Esophagus muscularis mucosa (tissue), 4 donors: ENCODE data around the gene PCSK6. TPM values are rescaled to one million over a fixed set of nuclear protein-coding genes. Genes with fewer than 3 reads are reported as not detected.

ENCODE experiments used
- DNase-seq: peaks from one replicate; pipeline ENCODE4 v3.0.0-alpha.2; 2017; ENCODE audit errors: extremely low spot score
- H3K27ac ChIP-seq, 4 donors: fragments of 200-600 bp; sonication (generic); replicated peaks in 1 of 4; 1 replicate in 3 of 4; 2 replicates in 1 of 4; pipeline ENCODE4 v1.5.1; 2016 to 2019; ENCODE audit warnings: mild to moderate bottlenecking in 1 of 4
- H3K27me3 ChIP-seq, 4 donors: fragments of 200-600 bp; sonication (generic); one replicate each; pipeline versions ENCODE4 v1.5.1 to v1.6.0; 2016 to 2019
- H3K36me3 ChIP-seq, 4 donors: fragments of 200-600 bp; sonication (generic); one replicate each; pipeline ENCODE4 v1.5.1; 2016 to 2019
- H3K4me1 ChIP-seq, 4 donors: fragments of 200-600 bp; sonication (generic); one replicate each; pipeline ENCODE4 v1.5.1; 2016 to 2019
- H3K4me3 ChIP-seq, 4 donors: fragments of 200-600 bp; sonication (generic); 1 replicate in 2 of 4; 2 replicates in 2 of 4; pipeline ENCODE4 v1.5.1; 2016 to 2019; ENCODE audit warnings: mild to moderate bottlenecking in 4 of 4, moderate library complexity in 1 of 4
- H3K9me3 ChIP-seq, 4 donors: fragments of 200-600 bp; sonication (generic); 1 replicate in 3 of 4; 2 replicates in 1 of 4; pipeline ENCODE4 v1.5.1; 2016 to 2019
- CTCF ChIP-seq, 3 experiments: fragments of 200-600 bp in 2 of 3; fragments of 450-650 bp in 1 of 3; sonication (generic) in 2 of 3; IDR thresholded peaks; one replicate each; pipeline ENCODE4 v1.5.1; 2017 to 2019; ENCODE audit warnings: antibody characterized with exemption in 3 of 3, mild to moderate bottlenecking in 2 of 3, moderate library complexity in 1 of 3
- EP300 ChIP-seq: sonication (generic); formaldehyde crosslinking; IDR thresholded peaks from one replicate; pipeline ENCODE4 v1.6.1; 2017; ENCODE audit warnings: antibody characterized with exemption
- POLR2A ChIP-seq: fragments of 450-650 bp; IDR thresholded peaks from one replicate; pipeline ENCODE4 v1.6.1; 2017; ENCODE audit warnings: antibody characterized with exemption, moderate library complexity, mild to moderate bottlenecking, low read depth
- POLR2AphosphoS5 ChIP-seq, 2 donors: sonication (generic); formaldehyde crosslinking; IDR thresholded peaks; one replicate each; pipeline ENCODE4 v1.6.1; 2017; ENCODE audit warnings: antibody characterized with exemption in 2 of 2
- WGBS: methylation state at CpG from one replicate; pipeline ENCODE4 v1.1.5; 2018; 5-methylcytosine and 5-hydroxymethylcytosine counted together
- intact Hi-C: fragments of 100-400 bp; cut with DNase I; formaldehyde crosslinking; loops from one replicate; pipeline ENCODE4 v1.15.1; 2023
- total RNA-seq, 4 donors: library from RNA; depleted of rRNA; stranded (reverse); fragments of >200 nt; gene quantifications; one replicate each; pipeline versions ENCODE4 v1.1.0 to v1.2.1, GENCODE V29; 2016

The PCSK6 gene
- total RNA-seq, 4 donors from 2014 or later: 13.6 to 24.1 (median 15.3) TPM

GRCh38 chr15:101526890-101527289, 37.4 kb upstream of the PCSK6 start:
- H3K9me3 ChIP-seq: no peaks in the 10 kb centered on the region
- DNase-seq: peak; percentile 82
- H3K4me1 ChIP-seq: peaks cover 12 to 22% (median 22%) of the 10 kb centered on the region in 4 donors
- 88% methylated on average over 6 of the region's 7 CpGs for WGBS
- intact Hi-C loops: no loop called here
- H3K27ac ChIP-seq: peak overlapping the region in 1 of 4 donors; percentile 68
- H3K4me3 ChIP-seq: no peak overlapping the region
- TF ChIP-seq EP300 (no peak), POLR2A (no peak), CTCF (IDR thresholded peaks at IDR 0.05) (no peak), POLR2AphosphoS5 (IDR thresholded peaks at IDR 0.05) (no peak)
- H3K36me3 ChIP-seq: no peaks in the 10 kb centered on the region
- H3K27me3 ChIP-seq: peaks cover 0 to 15% (median 0%) of the 10 kb centered on the region in 4 donors

GRCh38 chr15:101526442-101526841, 36.9 kb upstream of the PCSK6 start:
- 79% methylated on average over 9 of the region's 13 CpGs for WGBS
- H3K4me3 ChIP-seq: no peak overlapping the region
- peak; percentile 90 for DNase-seq

GRCh38 chr15:101526021-101526420, 36.5 kb upstream of the PCSK6 start:
- no peak overlapping the region for H3K27ac ChIP-seq
- intact Hi-C loops: no loop called here
- DNase-seq: no peak
- H3K27me3 ChIP-seq: peaks cover 0 to 15% (median 1%) of the 10 kb centered on the region in 4 donors
- TF ChIP-seq POLR2AphosphoS5 (IDR thresholded peaks at IDR 0.05): no peak
- TF ChIP-seq POLR2A: no peak
- TF ChIP-seq CTCF (IDR thresholded peaks at IDR 0.05): no peak
- no peak for TF ChIP-seq EP300
- H3K9me3 ChIP-seq: no peaks in the 10 kb centered on the region
- peaks cover 12 to 22% (median 22%) of the 10 kb centered on the region in 4 donors for H3K4me1 ChIP-seq
- WGBS: 73% methylated on average over 8 of the region's 8 CpGs
- H3K4me3 ChIP-seq: no peak overlapping the region
- H3K36me3 ChIP-seq: no peaks in the 10 kb centered on the region

More at GRCh38 chr15:101526442-101526841, 36.9 kb upstream of the PCSK6 start:
- TF ChIP-seq CTCF (IDR thresholded peaks at IDR 0.05) (no peak), EP300 (no peak), POLR2AphosphoS5 (IDR thresholded peaks at IDR 0.05) (no peak), POLR2A (no peak)
- Histone ChIP-seq H3K36me3 (no peaks in the 10 kb centered on the region), H3K27ac (no peak overlapping the region), H3K4me1 (peaks cover 12 to 22% (median 22%) of the 10 kb centered on the region in 4 donors), H3K9me3 (no peaks in the 10 kb centered on the region), H3K27me3 (peaks cover 0 to 15% (median 0%) of the 10 kb centered on the region in 4 donors)
- intact Hi-C loops: no loop called here

- intact Hi-C loops: no loop called here
- Histone ChIP-seq H3K27ac (no peak overlapping the region), H3K4me1 (peaks cover 12 to 22% (median 22%) of the 10 kb centered on the region in 4 donors), H3K36me3 (no peaks in the 10 kb centered on the region), H3K4me3 (no peak overlapping the region), H3K27me3 (peaks cover 0 to 15% (median 1%) of the 10 kb centered on the region in 4 donors), H3K9me3 (no peaks in the 10 kb centered on the region)
- 82% methylated on average over 10 of the region's 10 CpGs for WGBS
- peak; percentile 72 for DNase-seq
- TF ChIP-seq POLR2AphosphoS5 (IDR thresholded peaks at IDR 0.05): no peak
- no peak for TF ChIP-seq CTCF (IDR thresholded peaks at IDR 0.05)
- TF ChIP-seq EP300: no peak
- TF ChIP-seq POLR2A: no peak
These were observed 35.7 kb upstream of the PCSK6 start for GRCh38 chr15:101525087-101525669.
